Activated CD8-positive, alpha-beta memory T cell treated with anti-CD3 and anti-CD28 coated beads, Interleukin-2, amount 50 U/mL, for 24 hours (primary cell): ENCODE measurements around the gene FAM98C.

ENCODE experiments used
- DNase-seq: peaks from one replicate; pipeline ENCODE4 v3.0.0-alpha.2; 2020; ENCODE audit errors: extremely low read depth

Gene FAM98C

GRCh38 chr19:38377052-38377451, 25.8 kb upstream of the FAM98C start:
- DNase-seq = no peak

GRCh38 chr19:38378866-38379265, 24.0 kb upstream of the FAM98C start:
- no peak for DNase-seq

GRCh38 chr19:38381138-38381537, 21.8 kb upstream of the FAM98C start:
- DNase-seq = no peak

- no peak for DNase-seq
Measured at GRCh38 chr19:38383184-38383583, 19.7 kb upstream of the FAM98C start.

GRCh38 chr19:38383743-38384142, 19.1 kb upstream of the FAM98C start:
- no peak for DNase-seq

- no peak for DNase-seq
Measured at GRCh38 chr19:38384209-38385027, 18.5 kb upstream of the FAM98C start.

- DNase-seq = no peak
Measured at GRCh38 chr19:38385057-38385803, 17.7 kb upstream of the FAM98C start.

- no peak for DNase-seq
Measured at GRCh38 chr19:38385804-38386257, 17.1 kb upstream of the FAM98C start.

- DNase-seq = no peak
Measured at GRCh38 chr19:38386300-38386970, 16.5 kb upstream of the FAM98C start.

GRCh38 chr19:38386971-38387549, 15.8 kb upstream of the FAM98C start:
- DNase-seq = no peak

GRCh38 chr19:38387550-38388348, 15.1 kb upstream of the FAM98C start, which contains the start of gene GGN:
Gene GGN, minus strand, starts transcription at chr19:38388034. Its CDS starts 773 bp downstream, at chr19:38387261.
- DNase-seq = peak; percentile 47

GRCh38 chr19:38388349-38389100, 14.4 kb upstream of the FAM98C start, which contains the start of gene SPRED3:
Gene SPRED3, plus strand, starts transcription at chr19:38388697. Its CDS starts 1,606 bp downstream, at chr19:38390303.
- no peak for DNase-seq

GRCh38 chr19:38389101-38389925, 13.6 kb upstream of the FAM98C start:
- no peak for DNase-seq

GRCh38 chr19:38389957-38390924, 12.7 kb upstream of the FAM98C start:
- DNase-seq = no peak

- DNase-seq = no peak
Measured at GRCh38 chr19:38391911-38392464, 10.9 kb upstream of the FAM98C start.

- DNase-seq = no peak
Measured at GRCh38 chr19:38392707-38393308, 10.1 kb upstream of the FAM98C start.

- peak; percentile 43 for DNase-seq
Measured at GRCh38 chr19:38394488-38394887, 8.4 kb upstream of the FAM98C start.
